ENCODE data around the gene PLCH1. TPM values are rescaled to one million over a fixed set of nuclear protein-coding genes. Genes with fewer than 3 reads are reported as not detected.

PLCH1 gene
- polyA plus RNA-seq, 1 experiment, result 0.04 TPM

DNA sequence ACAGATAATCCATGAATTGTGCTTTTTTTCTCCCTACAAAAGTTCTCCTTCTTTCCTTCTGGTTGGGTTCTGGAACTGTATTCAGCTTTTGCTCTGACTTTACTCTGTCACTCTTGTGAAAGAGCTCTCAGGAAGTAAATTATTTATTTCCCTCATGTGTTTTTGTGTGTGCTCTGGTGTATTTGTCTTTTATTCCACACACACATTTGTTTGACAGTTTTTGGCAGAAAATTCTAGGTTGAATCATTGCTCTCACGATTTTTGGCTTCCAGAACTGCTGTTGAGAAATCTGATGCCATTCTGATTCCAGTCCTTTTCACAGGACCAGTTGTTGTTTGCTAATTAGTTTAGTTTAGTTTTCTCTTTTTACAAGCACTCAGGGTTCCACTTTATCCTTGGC is 172.8 kb downstream of the PLCH1 start:
- ChIA-PET POLR2A (no interaction called here), CTCF (no interaction called here)
- H3K9me3 ChIP-seq (ENCODE audit: control insufficient read depth, insufficient read depth, low read length), result no peaks in the 10 kb centered on the region
- no peak for DNase-seq (ENCODE audit: low read depth, low spot score)
- TF ChIP-seq, protein P1, sequence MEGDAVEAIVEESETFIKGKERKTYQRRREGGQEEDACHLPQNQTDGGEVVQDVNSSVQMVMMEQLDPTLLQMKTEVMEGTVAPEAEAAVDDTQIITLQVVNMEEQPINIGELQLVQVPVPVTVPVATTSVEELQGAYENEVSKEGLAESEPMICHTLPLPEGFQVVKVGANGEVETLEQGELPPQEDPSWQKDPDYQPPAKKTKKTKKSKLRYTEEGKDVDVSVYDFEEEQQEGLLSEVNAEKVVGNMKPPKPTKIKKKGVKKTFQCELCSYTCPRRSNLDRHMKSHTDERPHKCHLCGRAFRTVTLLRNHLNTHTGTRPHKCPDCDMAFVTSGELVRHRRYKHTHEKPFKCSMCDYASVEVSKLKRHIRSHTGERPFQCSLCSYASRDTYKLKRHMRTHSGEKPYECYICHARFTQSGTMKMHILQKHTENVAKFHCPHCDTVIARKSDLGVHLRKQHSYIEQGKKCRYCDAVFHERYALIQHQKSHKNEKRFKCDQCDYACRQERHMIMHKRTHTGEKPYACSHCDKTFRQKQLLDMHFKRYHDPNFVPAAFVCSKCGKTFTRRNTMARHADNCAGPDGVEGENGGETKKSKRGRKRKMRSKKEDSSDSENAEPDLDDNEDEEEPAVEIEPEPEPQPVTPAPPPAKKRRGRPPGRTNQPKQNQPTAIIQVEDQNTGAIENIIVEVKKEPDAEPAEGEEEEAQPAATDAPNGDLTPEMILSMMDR (IDR thresholded peaks at IDR 0.05; ENCODE audit: low read depth, low read length), result no peak
- no peak overlapping the region for H3K4me3 ChIP-seq (ENCODE audit: low read depth, low read length)
- no peak overlapping the region for H3K27ac ChIP-seq (ENCODE audit: low read depth, low read length)
- no peaks in the 10 kb centered on the region for H3K27me3 ChIP-seq (ENCODE audit: control insufficient read depth, insufficient read depth, low read length)

DNA sequence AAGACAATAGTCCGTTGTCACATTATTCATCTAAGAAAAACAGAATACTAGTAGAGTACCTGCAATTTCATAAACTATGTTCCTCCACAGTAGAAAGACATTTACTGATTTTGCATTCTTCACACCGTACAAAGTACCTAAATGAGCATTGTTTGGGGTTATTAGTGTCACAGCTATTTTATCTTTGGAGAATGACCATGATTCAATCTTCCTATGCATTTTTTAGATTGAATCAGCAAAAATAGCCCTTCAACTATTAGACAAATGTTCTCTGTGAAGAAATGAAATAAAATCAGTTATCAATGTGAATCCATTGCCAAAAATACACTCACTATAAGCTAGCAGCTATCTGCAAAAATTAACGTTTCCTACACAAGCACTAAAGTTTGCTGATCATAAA is 176.6 kb downstream of the PLCH1 start:
- CTCF ChIA-PET, result no interaction called here
- no peak for DNase-seq (ENCODE audit: low read depth, low spot score)
- H3K4me3 ChIP-seq (ENCODE audit: low read depth, low read length), result no peak overlapping the region
- no peak overlapping the region for H3K27ac ChIP-seq (ENCODE audit: low read depth, low read length)
- no peaks in the 10 kb centered on the region for H3K27me3 ChIP-seq (ENCODE audit: control insufficient read depth, insufficient read depth, low read length)
- POLR2A ChIA-PET, result no interaction called here
- no peaks in the 10 kb centered on the region; the same call in 1 of the 2 replicates for H3K9me3 ChIP-seq (ENCODE audit: control insufficient read depth, insufficient read depth, low read length)
- TF ChIP-seq, protein P1 (IDR thresholded peaks at IDR 0.05; ENCODE audit: low read depth, low read length), result no peak

DNA sequence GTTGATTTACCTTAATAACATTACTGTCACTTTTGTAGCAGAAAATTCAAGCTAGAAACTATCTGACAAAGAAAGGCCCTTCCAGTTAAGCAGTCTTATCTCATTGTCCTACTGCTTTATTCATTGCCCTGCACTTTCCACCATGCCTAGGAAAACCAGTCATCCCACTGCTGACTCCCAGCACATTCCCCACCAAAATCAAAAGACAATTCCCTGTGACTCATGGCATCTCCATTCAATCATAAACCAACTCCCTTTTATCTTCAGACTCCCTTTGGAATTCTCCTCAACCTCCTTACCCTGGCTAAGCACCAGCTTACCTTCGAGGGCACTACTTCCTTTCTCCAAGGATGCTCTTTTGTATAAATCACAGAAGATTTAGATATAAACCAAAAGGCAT is 184.3 kb downstream of the PLCH1 start:
- Histone ChIP-seq H3K9me3 (ENCODE audit: control insufficient read depth, insufficient read depth, low read length) (no peaks in the 10 kb centered on the region; the same call in 1 of the 2 replicates), H3K27ac (ENCODE audit: low read depth, low read length) (no peak overlapping the region), H3K4me3 (ENCODE audit: low read depth, low read length) (no peak overlapping the region), H3K27me3 (ENCODE audit: control insufficient read depth, insufficient read depth, low read length) (no peaks in the 10 kb centered on the region)
- CTCF ChIA-PET, result no interaction called here
- TF ChIP-seq, protein P1 (IDR thresholded peaks at IDR 0.05; ENCODE audit: low read depth, low read length), result no peak
- POLR2A ChIA-PET, result no interaction called here
- no peak for DNase-seq (ENCODE audit: low read depth, low spot score)

DNA sequence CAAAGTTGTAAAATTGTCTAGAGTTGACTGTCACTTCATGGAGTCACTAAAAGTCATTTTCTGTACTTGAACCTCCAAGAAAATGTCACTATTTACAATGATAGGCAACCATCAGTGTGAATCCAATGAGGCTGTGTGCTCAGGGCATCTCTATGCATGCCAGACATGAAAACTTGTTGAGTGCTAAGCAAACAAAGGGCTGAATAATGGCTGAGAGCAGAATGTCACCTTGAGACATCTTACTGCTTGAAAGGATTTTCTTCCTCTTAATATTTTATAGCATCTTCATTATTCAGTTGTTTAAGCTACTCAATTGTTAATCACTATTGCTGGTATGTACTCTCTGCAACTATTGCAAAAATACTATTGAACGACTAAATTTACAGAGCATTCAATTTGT is 184.7 kb downstream of the PLCH1 start:
- no peaks in the 10 kb centered on the region for H3K27me3 ChIP-seq (ENCODE audit: control insufficient read depth, insufficient read depth, low read length)
- POLR2A ChIA-PET, result no interaction called here

DNA sequence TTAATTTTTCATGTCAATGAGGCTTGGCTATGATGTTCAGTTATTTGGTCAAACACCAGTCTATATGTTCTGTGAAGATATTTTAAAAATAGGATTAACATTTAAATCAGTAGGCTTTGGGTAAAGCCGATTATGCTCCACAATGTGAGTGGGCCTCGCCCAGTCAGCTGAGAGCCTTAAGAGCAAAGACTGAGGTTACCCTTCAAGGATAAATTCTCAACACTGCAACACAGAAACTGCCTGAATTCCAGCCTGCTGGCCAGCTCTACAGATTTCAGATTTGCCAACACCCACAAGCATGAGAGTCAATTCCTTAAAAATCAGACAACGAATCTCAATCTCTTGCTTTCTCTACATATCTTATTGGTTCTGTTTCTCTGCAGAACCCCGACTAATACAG is 188.3 kb downstream of the PLCH1 start:
- TF ChIP-seq, protein P1 (IDR thresholded peaks at IDR 0.05; ENCODE audit: low read depth, low read length), result no peak
- Histone ChIP-seq H3K27ac (ENCODE audit: low read depth, low read length) (no peak overlapping the region), H3K27me3 (ENCODE audit: control insufficient read depth, insufficient read depth, low read length) (no peaks in the 10 kb centered on the region), H3K9me3 (ENCODE audit: control insufficient read depth, insufficient read depth, low read length) (no peaks in the 10 kb centered on the region), H3K4me3 (ENCODE audit: low read depth, low read length) (no peak overlapping the region)
- POLR2A ChIA-PET, result no interaction called here
- CTCF ChIA-PET, result no interaction called here
- DNase-seq (ENCODE audit: low read depth, low spot score), result no peak

More for the DNA sequence above, 184.7 kb downstream of the PLCH1 start:
- Histone ChIP-seq H3K4me3 (ENCODE audit: low read depth, low read length) (no peak overlapping the region), H3K27ac (ENCODE audit: low read depth, low read length) (no peak overlapping the region), H3K9me3 (ENCODE audit: control insufficient read depth, insufficient read depth, low read length) (no peaks in the 10 kb centered on the region; the same call in 1 of the 2 replicates)
- CTCF ChIA-PET, result no interaction called here
- DNase-seq (ENCODE audit: low read depth, low spot score), result no peak
- TF ChIP-seq, protein P1 (IDR thresholded peaks at IDR 0.05; ENCODE audit: low read depth, low read length), result no peak
